Esophagus (tissue), 2 donors: Measurements from ENCODE around the gene TSHZ2. TPM values are rescaled to one million over a fixed set of nuclear protein-coding genes. Genes with fewer than 3 reads are reported as not detected.

ENCODE experiments used
- H3K27ac ChIP-seq, 2 donors: one replicate each; pipeline ENCODE4 v1.5.1; 2013; ENCODE audit warnings: low read depth in 2 of 2, mild to moderate bottlenecking in 2 of 2, inconsistent platforms in 1 of 2, low read length in 1 of 2, moderate library complexity in 1 of 2
- H3K27me3 ChIP-seq, 2 donors: one replicate each; pipeline ENCODE4 v1.6.1; 2013; ENCODE audit warnings: low read length in 2 of 2, control low read depth in 1 of 2, mild to moderate bottlenecking in 1 of 2; ENCODE audit not compliant: insufficient read depth in 2 of 2, control insufficient read depth in 1 of 2
- H3K36me3 ChIP-seq, 2 donors: one replicate each; pipeline ENCODE4 v1.6.1; 2013; ENCODE audit warnings: low read length in 1 of 2; ENCODE audit not compliant: control insufficient read depth in 2 of 2, insufficient read depth in 2 of 2
- H3K4me1 ChIP-seq, 2 donors: one replicate each; pipeline ENCODE4 v1.6.1; 2013; ENCODE audit warnings: low read length in 1 of 2; ENCODE audit not compliant: control insufficient read depth in 2 of 2, insufficient read depth in 2 of 2
- H3K4me3 ChIP-seq, 2 donors: one replicate each; pipeline ENCODE4 v1.5.1; 2013; ENCODE audit warnings: low read length in 2 of 2, mild to moderate bottlenecking in 2 of 2, low read depth in 1 of 2, moderate library complexity in 1 of 2
- H3K9me3 ChIP-seq, 2 donors: one replicate each; pipeline ENCODE4 v1.6.1; 2013; ENCODE audit warnings: mild to moderate bottlenecking in 2 of 2, low read depth in 1 of 2, low read length in 1 of 2, moderate library complexity in 1 of 2; ENCODE audit not compliant: control insufficient read depth in 2 of 2, insufficient read depth in 1 of 2
- WGBS, 2 donors: extraction: QIAGEN DNeasy Blood & Tissue Kit; methylation state at CpG; one replicate each; pipeline ENCODE4 v1.1.7; 2013; 5-methylcytosine and 5-hydroxymethylcytosine counted together
- polyA plus RNA-seq, 2 donors: library from polyadenylated mRNA; stranded (reverse); fragments of 200-250 nt; gene quantifications; one replicate each; pipeline ENCODE4 v1.2.3, GENCODE V29; 2013
- donor health status: healthy with polysubstance abuse.
- donor health status: Bipolar disorder and iron deficiency.

TSHZ2 gene
- polyA plus RNA-seq, 2 donors: 4.6 to 11.7 TPM

DNA sequence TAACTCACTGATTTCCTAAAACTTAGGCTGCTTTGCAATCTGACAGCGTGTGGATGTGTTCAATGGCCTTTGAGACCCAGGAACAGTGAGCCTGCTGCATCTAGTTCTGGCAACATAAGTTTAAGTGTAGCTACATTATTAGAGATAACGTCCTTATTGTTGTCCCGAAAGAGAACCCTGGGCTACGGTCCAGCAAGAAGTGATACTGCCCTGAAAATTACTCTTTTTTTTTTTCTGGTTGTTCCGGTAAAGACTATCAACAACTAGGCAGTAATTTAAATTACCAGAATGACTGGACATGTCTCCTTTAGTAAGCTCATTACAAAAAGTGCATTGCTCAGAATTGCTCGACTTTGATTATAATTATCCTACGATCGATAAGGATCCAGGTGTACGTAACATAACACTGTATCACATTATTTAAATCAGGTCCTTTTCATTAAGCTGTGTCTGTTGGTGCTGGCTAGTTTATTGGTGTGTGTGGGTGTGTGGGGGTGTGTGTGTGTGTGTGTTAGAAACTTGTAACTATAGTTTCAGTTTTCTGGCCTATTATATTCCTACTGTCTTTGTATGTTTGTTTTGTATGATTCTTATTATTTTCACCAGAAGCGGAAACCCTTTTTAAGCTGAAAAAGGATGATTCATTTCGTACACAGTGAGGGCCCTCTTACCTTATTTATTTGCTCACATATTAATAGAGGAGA lies 3.0 kb downstream of the TSHZ2 start:
- peaks cover 0 to 2% of the 10 kb centered on the region in 2 donors for H3K4me1 ChIP-seq
- peak overlapping the region; percentile 22 to 28 for H3K27ac ChIP-seq
- no peaks in the 10 kb centered on the region for H3K36me3 ChIP-seq
- H3K9me3 ChIP-seq: no peaks in the 10 kb centered on the region
- WGBS, 2 donors: 25 to 27% methylated on average over 11 of the region's 11 CpGs
- peak overlapping the region; percentile 22 to 66 for H3K4me3 ChIP-seq
- H3K27me3 ChIP-seq: no peaks in the 10 kb centered on the region

DNA sequence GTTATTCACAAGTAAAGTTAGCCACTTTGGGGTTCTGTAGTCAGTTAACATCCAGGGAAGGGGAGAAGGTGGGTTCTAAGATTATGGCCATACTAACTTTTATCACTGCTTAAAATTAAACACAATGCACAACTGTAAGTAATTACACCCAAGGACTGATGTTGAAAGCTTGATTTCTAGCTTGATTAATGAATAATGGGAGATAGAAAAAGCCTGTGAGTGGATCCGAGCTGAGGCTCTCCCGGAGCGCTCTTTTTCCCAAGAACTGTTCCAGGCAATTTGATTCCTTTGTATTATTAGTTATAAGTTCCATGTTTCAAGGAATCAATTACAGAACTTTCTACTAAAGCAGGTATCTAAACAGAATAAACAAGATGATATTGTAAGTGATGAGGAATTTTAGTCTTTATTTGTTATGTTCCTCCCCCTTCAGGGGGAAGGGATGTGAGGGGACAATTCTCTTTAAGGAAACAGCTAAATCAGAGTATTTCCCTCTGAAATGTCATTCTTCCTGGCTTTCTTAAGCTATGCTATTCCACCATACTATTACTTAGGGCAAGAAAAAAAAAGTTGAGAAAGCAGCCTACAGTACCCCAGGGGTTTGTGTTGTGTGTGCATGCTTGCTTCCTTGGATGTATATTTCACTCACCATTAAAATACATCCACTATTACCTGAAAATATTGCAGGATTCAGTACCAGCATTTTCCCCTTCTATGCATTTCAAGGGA lies 3.8 kb downstream of the TSHZ2 start:
- Histone ChIP-seq H3K36me3 (no peaks in the 10 kb centered on the region), H3K27ac (no peak overlapping the region), H3K4me1 (peaks cover 0 to 2% of the 10 kb centered on the region in 2 donors), H3K9me3 (no peaks in the 10 kb centered on the region), H3K4me3 (peak overlapping the region in 1 of 2 donors; percentile 66), H3K27me3 (no peaks in the 10 kb centered on the region)
- WGBS, 2 donors: 53 to 72% methylated on average over 3 of the region's 3 CpGs

- no peaks in the 10 kb centered on the region for H3K4me1 ChIP-seq
- no peak overlapping the region for H3K4me3 ChIP-seq
- peaks cover 0 to 3% of the 10 kb centered on the region in 2 donors for H3K9me3 ChIP-seq
- no peaks in the 10 kb centered on the region for H3K36me3 ChIP-seq
- no peaks in the 10 kb centered on the region for H3K27me3 ChIP-seq
- no peak overlapping the region for H3K27ac ChIP-seq
- WGBS, 2 donors: 43 to 48% methylated on average over 2 of the region's 2 CpGs
Measured at GRCh38 chr20:52978851-52979250, 6.7 kb downstream of the TSHZ2 start.

GRCh38 chr20:52981051-52981450 lies 8.9 kb downstream of the TSHZ2 start:
- Histone ChIP-seq H3K4me3 (no peak overlapping the region), H3K27ac (no peak overlapping the region), H3K36me3 (no peaks in the 10 kb centered on the region), H3K27me3 (no peaks in the 10 kb centered on the region), H3K4me1 (no peaks in the 10 kb centered on the region), H3K9me3 (peaks cover 0 to 3% of the 10 kb centered on the region in 2 donors)
- 88 to 89% methylated on average over 8 of the region's 8 CpGs for WGBS, 2 donors

GRCh38 chr20:52983726-52984450 lies 11.7 kb downstream of the TSHZ2 start:
- no peaks in the 10 kb centered on the region for H3K4me1 ChIP-seq
- H3K4me3 ChIP-seq: no peak overlapping the region
- H3K36me3 ChIP-seq: no peaks in the 10 kb centered on the region
- H3K27me3 ChIP-seq: no peaks in the 10 kb centered on the region
- peaks cover 0 to 3% of the 10 kb centered on the region in 2 donors for H3K9me3 ChIP-seq
- no peak overlapping the region for H3K27ac ChIP-seq
- WGBS, 2 donors: 79 to 81% methylated on average over 22 of the region's 22 CpGs

GRCh38 chr20:52984451-52984810 lies 12.3 kb downstream of the TSHZ2 start:
- Histone ChIP-seq H3K36me3 (no peaks in the 10 kb centered on the region), H3K9me3 (peaks cover 0 to 3% of the 10 kb centered on the region in 2 donors)
- 93 to 96% methylated on average over 10 of the region's 10 CpGs for WGBS, 2 donors

DNA sequence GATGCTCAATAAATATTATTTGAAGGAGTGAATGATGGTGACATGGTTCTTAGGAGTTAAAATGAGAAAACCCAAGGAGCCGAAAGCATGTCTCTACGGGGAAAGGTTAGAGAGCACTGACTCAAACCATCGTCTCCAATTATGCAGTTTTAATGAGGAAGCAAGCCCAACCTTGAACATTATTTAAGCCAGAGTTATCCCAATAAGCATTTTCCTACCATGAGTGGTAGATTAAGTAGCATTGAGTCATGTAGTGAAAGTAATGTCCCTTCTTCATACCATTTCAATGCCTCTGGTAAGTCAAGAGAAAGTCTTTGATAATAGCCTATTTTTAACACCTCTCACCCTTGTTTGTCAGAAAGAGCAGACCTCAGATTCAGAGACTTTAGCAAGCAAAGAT lies 13.5 kb downstream of the TSHZ2 start:
- no peaks in the 10 kb centered on the region for H3K36me3 ChIP-seq
- no peaks in the 10 kb centered on the region for H3K4me1 ChIP-seq
- peaks cover 0 to 3% of the 10 kb centered on the region in 2 donors for H3K9me3 ChIP-seq
- H3K27ac ChIP-seq: no peak overlapping the region
- no peaks in the 10 kb centered on the region for H3K27me3 ChIP-seq
- H3K4me3 ChIP-seq: no peak overlapping the region
- WGBS, 2 donors: 82 to 86% methylated on average over 3 of the region's 3 CpGs

More at GRCh38 chr20:52984451-52984810, 12.3 kb downstream of the TSHZ2 start:
- no peak overlapping the region for H3K4me3 ChIP-seq
- H3K4me1 ChIP-seq: no peaks in the 10 kb centered on the region
- H3K27me3 ChIP-seq: no peaks in the 10 kb centered on the region
- no peak overlapping the region for H3K27ac ChIP-seq

- H3K36me3 ChIP-seq: no peaks in the 10 kb centered on the region
- H3K4me3 ChIP-seq: no peak overlapping the region
- H3K4me1 ChIP-seq: no peaks in the 10 kb centered on the region
- no peak overlapping the region for H3K27ac ChIP-seq
- peaks cover 0 to 3% of the 10 kb centered on the region in 2 donors for H3K9me3 ChIP-seq
- 93 to 97% methylated on average over 1 of the region's 1 CpG for WGBS, 2 donors
- H3K27me3 ChIP-seq: no peaks in the 10 kb centered on the region
Measured at GRCh38 chr20:52987295-52987694, 15.1 kb downstream of the TSHZ2 start.

- WGBS, 2 donors: 51 to 60% methylated on average over 4 of the region's 4 CpGs
- Histone ChIP-seq H3K36me3 (no peaks in the 10 kb centered on the region), H3K4me1 (no peaks in the 10 kb centered on the region), H3K4me3 (no peak overlapping the region), H3K27me3 (no peaks in the 10 kb centered on the region), H3K27ac (no peak overlapping the region), H3K9me3 (no peaks in the 10 kb centered on the region)
Measured at GRCh38 chr20:52991830-52992229, 19.7 kb downstream of the TSHZ2 start.
